ENCODE results near the gene PSMD7.

PSMD7 gene

GRCh38 chr16:74305978-74306784 is 9.6 kb downstream of the PSMD7 start:
- Histone ChIP-seq H3K36me3 (replicated peaks) (peaks cover 61% of the 10 kb centered on the region), H3K27ac (no peak overlapping the region), H3K27me3 (replicated peaks) (no peaks in the 10 kb centered on the region), H3K4me3 (ENCODE audit: low read depth, low read length) (no peak overlapping the region)
- DNase-seq: no peak
- in situ Hi-C loops (cut with HindIII; ENCODE audit: low pct_ligation_motif_present, low sequenced_read_pairs): no loop called here
- TF ChIP-seq, protein P1, sequence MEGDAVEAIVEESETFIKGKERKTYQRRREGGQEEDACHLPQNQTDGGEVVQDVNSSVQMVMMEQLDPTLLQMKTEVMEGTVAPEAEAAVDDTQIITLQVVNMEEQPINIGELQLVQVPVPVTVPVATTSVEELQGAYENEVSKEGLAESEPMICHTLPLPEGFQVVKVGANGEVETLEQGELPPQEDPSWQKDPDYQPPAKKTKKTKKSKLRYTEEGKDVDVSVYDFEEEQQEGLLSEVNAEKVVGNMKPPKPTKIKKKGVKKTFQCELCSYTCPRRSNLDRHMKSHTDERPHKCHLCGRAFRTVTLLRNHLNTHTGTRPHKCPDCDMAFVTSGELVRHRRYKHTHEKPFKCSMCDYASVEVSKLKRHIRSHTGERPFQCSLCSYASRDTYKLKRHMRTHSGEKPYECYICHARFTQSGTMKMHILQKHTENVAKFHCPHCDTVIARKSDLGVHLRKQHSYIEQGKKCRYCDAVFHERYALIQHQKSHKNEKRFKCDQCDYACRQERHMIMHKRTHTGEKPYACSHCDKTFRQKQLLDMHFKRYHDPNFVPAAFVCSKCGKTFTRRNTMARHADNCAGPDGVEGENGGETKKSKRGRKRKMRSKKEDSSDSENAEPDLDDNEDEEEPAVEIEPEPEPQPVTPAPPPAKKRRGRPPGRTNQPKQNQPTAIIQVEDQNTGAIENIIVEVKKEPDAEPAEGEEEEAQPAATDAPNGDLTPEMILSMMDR (IDR thresholded peaks at IDR 0.05; ENCODE audit: low read depth, low read length, missing control alignments): no peak

DNA sequence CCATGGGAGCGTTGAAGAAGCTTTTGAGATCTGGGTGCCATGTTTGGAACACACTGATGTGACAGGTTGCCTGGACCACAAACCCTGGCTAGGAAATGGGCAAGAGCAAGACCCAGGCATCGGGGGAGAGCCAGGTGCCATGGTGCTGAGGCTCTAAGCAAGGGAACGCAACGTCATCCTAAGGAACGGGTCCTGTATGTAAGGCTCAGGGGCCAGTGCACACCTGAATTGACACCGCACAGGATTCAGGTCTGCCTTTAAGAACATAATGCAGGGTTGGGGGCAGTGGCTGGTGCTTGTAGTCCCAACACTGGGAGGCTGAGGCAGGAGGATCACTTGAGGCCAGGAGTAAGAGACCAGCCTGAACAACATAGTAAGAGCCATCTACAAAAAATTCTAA is 10.8 kb downstream of the PSMD7 start:
- no peak for DNase-seq
- Histone ChIP-seq H3K27me3 (replicated peaks) (no peaks in the 10 kb centered on the region), H3K36me3 (replicated peaks) (peaks cover 49% of the 10 kb centered on the region), H3K27ac (no peak overlapping the region), H3K4me3 (ENCODE audit: low read depth, low read length) (no peak overlapping the region)
- TF ChIP-seq, protein P1 (IDR thresholded peaks at IDR 0.05; ENCODE audit: low read depth, low read length, missing control alignments): no peak
- in situ Hi-C loops (cut with HindIII; ENCODE audit: low pct_ligation_motif_present, low sequenced_read_pairs): no loop called here

- TF ChIP-seq, protein P1 (IDR thresholded peaks at IDR 0.05; ENCODE audit: low read depth, low read length, missing control alignments): peak; percentile 82
- in situ Hi-C loops (cut with HindIII; ENCODE audit: low pct_ligation_motif_present, low sequenced_read_pairs): no loop called here
- peak; percentile 23 for DNase-seq
Observed at GRCh38 chr16:74309789-74310781, 13.5 kb downstream of the PSMD7 start.

DNA sequence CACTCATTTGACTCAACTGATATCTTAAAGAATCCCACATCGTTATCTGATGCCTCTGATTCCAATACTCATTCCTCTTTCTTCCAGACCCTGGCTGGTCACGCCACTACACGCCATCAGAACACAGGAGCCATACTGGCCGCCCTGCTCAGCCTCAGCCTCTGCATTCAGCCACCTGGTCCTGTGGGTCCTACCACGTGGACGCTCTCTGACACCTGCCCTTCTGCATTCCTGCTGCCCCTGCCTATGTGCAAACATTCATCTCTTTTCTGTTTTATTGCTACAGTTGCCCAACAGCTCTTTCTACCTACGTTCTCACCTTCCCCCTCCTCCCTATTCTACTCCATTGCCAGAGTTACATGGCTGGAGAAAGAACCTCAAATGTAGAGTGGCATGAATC is 18.4 kb downstream of the PSMD7 start:
- in situ Hi-C loops (cut with HindIII; ENCODE audit: low pct_ligation_motif_present, low sequenced_read_pairs): no loop called here
- no peak overlapping the region for H3K27ac ChIP-seq
- H3K27me3 ChIP-seq (replicated peaks): no peaks in the 10 kb centered on the region
- no peak overlapping the region for H3K4me3 ChIP-seq (ENCODE audit: low read depth, low read length)
- TF ChIP-seq, protein P1 (IDR thresholded peaks at IDR 0.05; ENCODE audit: low read depth, low read length, missing control alignments): no peak
- DNase-seq: no peak
- no peaks in the 10 kb centered on the region for H3K36me3 ChIP-seq (replicated peaks)

More at GRCh38 chr16:74309789-74310781, 13.5 kb downstream of the PSMD7 start:
- H3K36me3 ChIP-seq (replicated peaks): peaks cover 23% of the 10 kb centered on the region
- no peaks in the 10 kb centered on the region for H3K27me3 ChIP-seq (replicated peaks)
- H3K4me3 ChIP-seq (ENCODE audit: low read depth, low read length): no peak overlapping the region
- H3K27ac ChIP-seq: no peak overlapping the region

GRCh38 chr16:74320707-74321106 is 24.1 kb downstream of the PSMD7 start:
- no peak overlapping the region for H3K27ac ChIP-seq
- DNase-seq: no peak
- H3K27me3 ChIP-seq (replicated peaks): no peaks in the 10 kb centered on the region
- in situ Hi-C loops (cut with HindIII; ENCODE audit: low pct_ligation_motif_present, low sequenced_read_pairs): no loop called here
- H3K36me3 ChIP-seq (replicated peaks): no peaks in the 10 kb centered on the region
- H3K4me3 ChIP-seq (ENCODE audit: low read depth, low read length): no peak overlapping the region
- TF ChIP-seq, protein P1 (IDR thresholded peaks at IDR 0.05; ENCODE audit: low read depth, low read length, missing control alignments): no peak
